Neural cell (in vitro differentiated cells): ENCODE data around the gene CKAP2.

Experiments
- EZH2 ChIP-seq: fragments of 200-600, 300-800 bp; shearing (Covaris generic), sonication (generic); IDR thresholded peaks from 2 replicates; pipeline ENCODE4 v1.6.1; 2014; ENCODE audit warnings: antibody characterized with exemption, low read length, borderline replicate concordance, mild to moderate bottlenecking; ENCODE audit not compliant: insufficient read depth, poor library complexity, severe bottlenecking
- SMC3 ChIP-seq: fragments of 450-650 bp; conservative IDR thresholded peaks from 2 replicates; pipeline ENCODE4 v1.6.1; 2014; ENCODE audit warnings: antibody characterized with exemption, mild to moderate bottlenecking, moderate library complexity; ENCODE audit not compliant: poor library complexity
- TF ChIP-seq, protein P1 (sequence below): fragments of 450-650 bp; IDR thresholded peaks from 2 replicates; pipeline ENCODE4 v1.5.1; 2014; ENCODE audit warnings: antibody characterized with exemption, mild to moderate bottlenecking, moderate library complexity; ENCODE audit not compliant: poor library complexity, severe bottlenecking

DNA sequence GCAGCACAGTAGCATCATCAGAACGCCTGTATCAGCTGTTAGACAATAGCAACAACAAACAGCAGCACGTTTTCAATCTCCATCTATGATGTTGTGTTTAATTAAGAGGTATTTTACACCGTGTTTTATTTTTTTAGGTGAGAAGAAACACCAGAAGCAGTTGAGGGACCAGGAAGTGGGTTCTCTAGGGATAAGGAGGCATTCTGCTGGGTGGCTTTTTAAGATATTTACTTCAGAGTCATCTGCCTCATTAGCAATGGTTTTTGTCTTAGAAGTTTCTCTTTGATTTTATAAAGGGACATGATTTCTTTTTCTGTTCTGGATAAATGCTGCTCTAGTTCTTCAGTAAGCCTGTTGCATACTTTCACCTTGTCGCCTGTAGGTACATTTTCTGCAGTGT, 8.2 kb downstream of the CKAP2 start:
- no peak for TF ChIP-seq EZH2
- TF ChIP-seq, protein P1, sequence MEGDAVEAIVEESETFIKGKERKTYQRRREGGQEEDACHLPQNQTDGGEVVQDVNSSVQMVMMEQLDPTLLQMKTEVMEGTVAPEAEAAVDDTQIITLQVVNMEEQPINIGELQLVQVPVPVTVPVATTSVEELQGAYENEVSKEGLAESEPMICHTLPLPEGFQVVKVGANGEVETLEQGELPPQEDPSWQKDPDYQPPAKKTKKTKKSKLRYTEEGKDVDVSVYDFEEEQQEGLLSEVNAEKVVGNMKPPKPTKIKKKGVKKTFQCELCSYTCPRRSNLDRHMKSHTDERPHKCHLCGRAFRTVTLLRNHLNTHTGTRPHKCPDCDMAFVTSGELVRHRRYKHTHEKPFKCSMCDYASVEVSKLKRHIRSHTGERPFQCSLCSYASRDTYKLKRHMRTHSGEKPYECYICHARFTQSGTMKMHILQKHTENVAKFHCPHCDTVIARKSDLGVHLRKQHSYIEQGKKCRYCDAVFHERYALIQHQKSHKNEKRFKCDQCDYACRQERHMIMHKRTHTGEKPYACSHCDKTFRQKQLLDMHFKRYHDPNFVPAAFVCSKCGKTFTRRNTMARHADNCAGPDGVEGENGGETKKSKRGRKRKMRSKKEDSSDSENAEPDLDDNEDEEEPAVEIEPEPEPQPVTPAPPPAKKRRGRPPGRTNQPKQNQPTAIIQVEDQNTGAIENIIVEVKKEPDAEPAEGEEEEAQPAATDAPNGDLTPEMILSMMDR = no peak
- TF ChIP-seq SMC3 = no peak
